Testis (tissue), 3 donors: ENCODE data around the gene SAP30. TPM values are rescaled to one million over a fixed set of nuclear protein-coding genes. Genes with fewer than 3 reads are reported as not detected.

ENCODE experiments used
- DNase-seq: peaks from one replicate; pipeline ENCODE4 v3.0.0-alpha.2; 2019
- H3K27ac ChIP-seq, 2 donors: fragments of 200-600 bp; sonication (generic); one replicate each; pipeline ENCODE4 v1.5.1; 2019
- H3K27me3 ChIP-seq: fragments of 200-600 bp; sonication (generic); one replicate; pipeline ENCODE4 v1.5.1; 2019
- H3K36me3 ChIP-seq: fragments of 200-600 bp; sonication (generic); one replicate; pipeline ENCODE4 v1.5.1; 2017; ENCODE audit warnings: low read depth; ENCODE audit errors: missing control alignments
- H3K4me1 ChIP-seq: fragments of 200-600 bp; sonication (generic); one replicate; pipeline ENCODE4 v1.5.1; 2019
- H3K4me3 ChIP-seq, 2 donors: fragments of 200-600 bp; sonication (generic); one replicate each; pipeline ENCODE4 v1.5.1; 2017 to 2019
- H3K9me3 ChIP-seq: fragments of 200-600 bp; sonication (generic); one replicate; pipeline ENCODE4 v1.5.1; 2017
- CTCF ChIP-seq, 3 experiments: fragments of 450-650 bp in 2 of 3; fragments of 200-600 bp in 1 of 3; sonication (generic) in 1 of 3; IDR thresholded peaks; one replicate each; pipeline ENCODE4 v1.5.1; 2016 to 2019; ENCODE audit warnings: antibody characterized with exemption in 3 of 3, mild to moderate bottlenecking in 2 of 3, moderate library complexity in 1 of 3
- POLR2A ChIP-seq: fragments of 450-650 bp; IDR thresholded peaks from one replicate; pipeline ENCODE4 v1.6.1; 2017; ENCODE audit warnings: antibody characterized with exemption, mild to moderate bottlenecking, moderate library complexity
- WGBS, 2 donors: methylation state at CpG; one replicate each; pipeline ENCODE4 v1.1.5; 2018; 5-methylcytosine and 5-hydroxymethylcytosine counted together
- intact Hi-C: fragments of 100-400 bp; cut with DNase I; formaldehyde crosslinking; loops from one replicate; pipeline ENCODE4 v1.15.1; 2023; ENCODE audit warnings: low total_unique reads
- polyA plus RNA-seq: library from polyadenylated mRNA; stranded (reverse); fragments of 350-450 nt; fragmentation: Illumina TruSeq; extraction: RNeasy Lipid Tissue Mini Kit (QIAGEN cat#74804); gene quantifications from one replicate; pipeline ENCODE4 v1.2.3, GENCODE V29; 2014; ENCODE audit warnings: low read depth, low replicate concordance; ENCODE audit not compliant: insufficient read depth
- total RNA-seq, 2 donors: library from RNA; depleted of rRNA; stranded (reverse); fragments of >200 nt; gene quantifications; one replicate each; pipeline ENCODE4 v1.2.3, GENCODE V29; 2016

The SAP30 gene
- total and polyA plus RNA-seq, 3 donors from 2014 or later: 45.8 to 57.0 (median 49.0) TPM

- H3K27me3 ChIP-seq: no peaks in the 10 kb centered on the region
- TF ChIP-seq CTCF (IDR thresholded peaks at IDR 0.05): no peak
- TF ChIP-seq POLR2A: no peak
- H3K36me3 ChIP-seq: no peaks in the 10 kb centered on the region
- WGBS, 2 donors: 43 to 53% methylated on average over 2 of the region's 2 CpGs
- H3K9me3 ChIP-seq: no peaks in the 10 kb centered on the region
- no peak overlapping the region for H3K27ac ChIP-seq
- DNase-seq: no peak
- intact Hi-C loops: no loop called here
- no peak overlapping the region for H3K4me3 ChIP-seq
- H3K4me1 ChIP-seq: no peaks in the 10 kb centered on the region
These were observed 5.3 kb upstream of the SAP30 start for GRCh38 chr4:173365359-173365996.

GRCh38 chr4:173367285-173367684 lies 3.5 kb upstream of the SAP30 start:
- intact Hi-C loops: no loop called here
- no peak for DNase-seq
- no peak overlapping the region for H3K27ac ChIP-seq
- H3K4me3 ChIP-seq: no peak overlapping the region
- no peaks in the 10 kb centered on the region for H3K36me3 ChIP-seq
- no peaks in the 10 kb centered on the region for H3K9me3 ChIP-seq
- H3K27me3 ChIP-seq: no peaks in the 10 kb centered on the region
- H3K4me1 ChIP-seq: no peaks in the 10 kb centered on the region
- TF ChIP-seq POLR2A (no peak), CTCF (IDR thresholded peaks at IDR 0.05) (no peak)

GRCh38 chr4:173367946-173368345 lies 2.8 kb upstream of the SAP30 start:
- TF ChIP-seq POLR2A (no peak), CTCF (IDR thresholded peaks at IDR 0.05) (no peak)
- Histone ChIP-seq H3K9me3 (no peaks in the 10 kb centered on the region), H3K4me3 (no peak overlapping the region), H3K36me3 (no peaks in the 10 kb centered on the region), H3K27me3 (no peaks in the 10 kb centered on the region), H3K27ac (no peak overlapping the region), H3K4me1 (no peaks in the 10 kb centered on the region)
- intact Hi-C loops: no loop called here
- WGBS, 2 donors: 54 to 57% methylated on average over 4 of the region's 4 CpGs
- DNase-seq: no peak

- Histone ChIP-seq H3K36me3 (no peaks in the 10 kb centered on the region), H3K4me1 (no peaks in the 10 kb centered on the region), H3K27ac (peak overlapping the region; percentile 98), H3K9me3 (no peaks in the 10 kb centered on the region), H3K27me3 (no peaks in the 10 kb centered on the region), H3K4me3 (peak overlapping the region; percentile 84 to 92)
- TF ChIP-seq POLR2A (no peak), CTCF (IDR thresholded peaks at IDR 0.05) (no peak)
- WGBS, 2 donors: 0% methylated on average over 11 to 14 of the region's 14 CpGs
- peak; percentile 63 for DNase-seq
- intact Hi-C loops: loop anchor here (5.0 kb wide), 1 partner anchor 33 kb away; no protein-coding TSS in a partner anchor
These were observed 651 bp upstream of the SAP30 start for GRCh38 chr4:173370130-173370476.
